SKM-1 (cell line): ENCODE results near the gene HNRNPM.
"Not testable (repeated sequence)": the region's sequence is repeated elsewhere in the genome, so short reads cannot be mapped to it uniquely, and the experiment has no call there.

Source experiments
- DNase-seq: peaks from one replicate; lab custom pipeline; 2025; ENCODE audit not compliant: unreplicated experiment; lab: John Stamatoyannopoulos, UW

Gene HNRNPM

DNA sequence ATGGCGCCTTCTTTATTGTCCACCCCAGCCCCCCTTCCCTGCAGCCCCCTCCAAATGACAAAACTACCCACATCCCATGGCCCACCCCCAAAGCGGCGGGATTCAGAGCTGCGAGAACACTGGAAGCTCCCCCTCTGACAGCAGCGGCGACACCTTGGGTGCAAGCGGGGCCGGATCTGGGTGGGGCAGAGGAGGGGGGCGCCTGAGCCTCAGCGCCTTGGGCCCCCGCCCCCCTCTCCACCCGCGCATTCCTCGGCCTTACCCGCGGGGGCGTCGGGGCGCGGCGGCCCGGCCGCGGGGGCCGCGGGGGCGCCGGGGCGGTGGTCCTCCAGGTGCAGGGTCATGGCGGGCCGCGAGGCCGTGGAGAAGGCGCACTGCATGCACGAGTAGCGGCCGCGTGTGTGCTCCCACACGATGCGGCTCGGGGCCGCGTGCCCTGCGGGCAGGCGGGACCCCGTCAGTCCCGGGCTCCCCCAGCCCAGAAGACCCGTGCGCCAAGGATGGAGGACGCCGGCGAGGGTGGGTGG lies 65.9 kb downstream of the HNRNPM start:
- no peak for DNase-seq

DNA sequence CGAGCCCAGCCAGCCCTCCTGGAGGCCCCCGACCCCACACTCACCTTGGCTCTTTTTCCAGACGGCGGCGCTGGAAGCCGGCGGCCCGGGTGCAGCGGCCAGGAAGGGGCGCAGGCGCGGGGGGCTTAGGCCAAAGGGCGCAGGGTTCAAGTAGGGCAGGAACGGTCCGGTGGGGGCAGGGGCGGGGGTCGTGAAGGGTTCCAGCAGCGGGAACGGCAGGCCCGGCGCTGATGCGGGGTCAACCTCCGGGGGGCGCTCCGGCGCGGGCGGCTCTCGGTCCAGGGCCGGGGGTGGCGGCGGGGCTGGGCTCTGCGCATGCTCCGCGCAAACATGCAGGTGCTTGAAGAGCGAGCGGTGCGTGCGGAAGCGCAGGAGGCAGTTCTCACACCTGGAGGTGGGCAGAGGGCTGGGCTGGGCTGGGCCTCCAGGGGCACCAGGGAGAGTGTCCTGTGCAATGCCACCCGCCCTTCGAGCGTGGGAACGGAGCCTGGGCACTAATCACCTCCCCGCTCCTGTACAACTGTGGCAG lies 66.9 kb downstream of the HNRNPM start:
- DNase-seq = no peak

DNA sequence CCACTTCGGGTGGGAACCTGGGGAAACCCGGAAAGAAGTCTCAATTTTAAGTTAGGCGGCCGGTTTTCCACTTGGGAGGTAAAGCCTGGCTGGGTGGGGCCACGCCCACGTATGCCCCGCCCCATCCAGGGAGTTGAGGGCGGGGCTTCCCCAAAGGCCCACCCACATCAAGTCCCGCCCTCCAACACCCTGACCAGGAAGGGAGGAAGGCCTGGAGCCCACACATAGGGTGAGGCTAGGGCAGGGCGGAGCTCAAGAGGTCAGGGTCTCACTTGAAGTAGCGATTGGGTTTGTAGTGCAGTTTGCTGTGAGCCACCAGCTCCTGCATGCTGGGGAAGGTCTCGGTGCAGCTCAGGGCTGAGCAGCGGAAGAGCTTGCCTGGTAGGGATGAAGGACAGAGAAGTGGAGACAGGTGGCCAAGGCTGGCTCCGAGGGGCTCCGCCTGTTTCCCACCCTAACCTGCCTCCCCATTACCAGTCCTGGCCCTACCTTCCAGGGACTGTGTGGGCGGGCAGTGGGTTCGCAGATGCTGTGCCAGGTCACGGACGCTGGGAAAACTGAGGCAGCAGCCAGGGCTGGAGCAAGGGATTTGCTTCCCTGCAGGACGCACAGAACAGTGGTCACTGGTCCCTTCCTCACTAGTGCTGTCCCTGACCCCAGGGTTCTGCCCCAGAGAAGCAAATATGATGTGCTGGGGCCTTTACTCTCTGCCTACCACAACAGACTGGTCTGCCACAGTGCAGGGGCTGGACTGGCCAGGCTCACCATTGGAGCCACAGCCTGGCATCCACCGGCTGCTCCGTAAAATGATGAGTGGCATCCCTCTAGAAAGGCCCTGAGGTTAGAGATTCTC lies 67.6 kb downstream of the HNRNPM start:
- peak; percentile 37 for DNase-seq

DNA sequence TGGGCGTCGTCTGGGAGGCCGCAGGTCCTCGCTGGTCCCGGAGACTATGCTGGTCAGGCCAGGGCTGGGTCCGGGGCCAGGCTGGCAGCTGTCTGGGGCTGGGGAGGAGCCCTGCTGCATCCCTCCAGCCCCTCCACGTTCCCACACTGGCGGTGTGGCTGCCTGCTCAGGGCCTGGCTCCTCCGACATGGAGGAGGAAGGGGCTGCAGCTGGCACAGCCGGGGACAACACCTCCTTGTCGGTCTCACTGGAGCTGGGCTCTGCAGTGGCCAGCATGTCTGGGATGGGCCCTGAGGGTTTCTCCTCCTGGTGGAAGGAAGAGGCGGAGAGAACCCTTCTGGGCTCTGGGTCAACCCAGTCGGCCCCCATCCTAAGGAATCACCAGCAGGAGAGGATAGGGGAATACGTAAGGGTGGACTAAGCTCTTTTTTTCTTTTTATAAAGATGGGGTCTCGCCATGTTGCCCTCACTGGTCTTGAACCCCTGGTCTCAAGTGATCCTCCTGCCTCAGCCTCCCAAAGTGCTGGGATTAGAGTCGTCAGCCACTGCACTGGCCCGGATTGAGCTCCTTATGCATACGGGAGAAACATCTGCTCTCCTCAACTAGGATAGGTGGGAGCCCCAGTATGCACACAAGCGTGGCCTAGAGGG lies 68.4 kb downstream of the HNRNPM start:
- no peak for DNase-seq

DNA sequence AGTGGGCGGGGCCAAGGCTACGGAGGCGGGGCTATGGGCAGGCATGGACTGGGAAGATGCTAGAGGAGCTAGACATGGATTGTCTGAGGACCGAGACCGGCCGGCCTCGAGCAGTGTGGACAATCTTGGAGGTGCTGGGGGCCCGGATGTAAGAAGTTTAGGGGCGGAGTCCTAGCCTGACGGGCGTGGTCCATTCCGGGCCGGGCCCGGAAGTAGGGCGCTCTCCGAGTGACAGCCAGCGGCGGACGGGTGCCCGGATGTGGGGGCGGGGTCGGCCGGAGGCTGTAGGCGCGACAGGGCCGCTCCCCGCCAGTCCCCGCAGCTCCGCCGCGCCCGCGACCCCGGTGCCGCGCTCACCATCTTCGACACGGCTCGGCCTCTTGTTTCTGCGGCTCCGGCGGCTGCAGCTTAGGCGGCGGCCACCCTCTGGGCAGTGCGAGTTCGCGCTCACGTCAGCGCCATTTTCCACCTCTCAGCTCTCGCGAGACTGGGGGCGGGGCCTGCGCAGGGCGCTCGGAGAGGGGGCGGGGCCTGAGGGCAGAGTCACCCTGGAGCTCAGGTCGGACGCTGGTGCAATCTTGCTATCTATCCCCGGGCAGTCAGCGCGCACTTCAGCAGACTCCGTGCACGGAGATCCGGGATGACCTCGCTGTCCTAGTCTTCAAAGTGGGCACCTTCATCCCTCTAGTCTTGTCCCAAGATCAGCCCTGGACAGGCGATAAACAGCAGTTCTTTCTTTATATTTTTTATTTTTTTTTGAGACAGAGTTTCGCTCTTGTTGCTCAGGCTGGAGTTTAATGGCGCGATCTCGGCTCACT lies 69.1 kb downstream of the HNRNPM start, which contains the start of gene ZNF414:
Gene ZNF414, minus strand, starts transcription at position 481 of the 818 bp plus-strand sequence. Its CDS starts 121 bp downstream, at position 360.
- DNase-seq = peak; percentile 95

DNA sequence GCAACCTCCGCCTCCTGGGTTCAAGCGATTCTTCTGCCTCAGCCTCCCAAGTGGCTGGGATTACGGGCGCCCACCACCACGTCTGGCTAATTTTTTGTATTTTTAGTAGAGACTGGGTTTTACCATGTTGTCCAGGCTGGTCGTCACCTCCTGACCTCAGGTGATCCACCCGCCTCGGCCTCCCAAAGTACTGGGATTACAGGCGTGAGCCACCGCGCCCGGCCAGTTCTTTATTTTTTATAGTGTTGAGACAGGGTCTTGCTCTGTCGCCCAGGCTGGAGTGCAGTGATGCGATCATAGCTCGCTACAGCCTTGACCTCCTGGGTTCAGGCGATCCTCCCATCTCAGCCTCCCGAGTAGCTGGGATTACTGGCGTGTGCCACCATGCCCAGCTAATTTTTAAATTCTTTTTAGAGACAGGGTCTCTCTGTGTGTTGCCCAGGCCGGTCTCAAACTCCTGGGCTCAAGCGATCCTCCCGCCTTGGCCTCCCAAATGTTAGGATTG lies 69.8 kb downstream of the HNRNPM start:
- DNase-seq = not testable (repeated sequence)

DNA sequence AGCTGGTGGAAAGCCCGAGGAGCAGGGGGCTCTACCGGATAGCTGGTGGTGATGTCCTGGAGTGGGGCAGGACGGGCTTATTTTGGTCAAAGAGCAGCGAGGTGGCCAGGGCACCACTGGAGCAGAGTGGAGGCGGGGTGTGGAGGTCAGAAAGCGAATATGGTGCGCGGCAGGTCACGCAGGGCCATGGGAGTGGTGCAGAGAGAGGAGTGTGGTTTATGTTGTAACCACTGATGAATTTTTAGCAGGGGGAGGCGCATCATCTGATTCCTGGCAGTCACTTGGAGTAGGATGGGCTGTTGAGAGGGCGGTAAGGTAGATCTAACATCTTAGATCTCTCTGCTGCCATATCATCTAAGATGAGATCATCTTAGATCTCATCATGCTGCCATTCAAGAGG lies 70.5 kb downstream of the HNRNPM start:
- DNase-seq = peak; percentile 79

DNA sequence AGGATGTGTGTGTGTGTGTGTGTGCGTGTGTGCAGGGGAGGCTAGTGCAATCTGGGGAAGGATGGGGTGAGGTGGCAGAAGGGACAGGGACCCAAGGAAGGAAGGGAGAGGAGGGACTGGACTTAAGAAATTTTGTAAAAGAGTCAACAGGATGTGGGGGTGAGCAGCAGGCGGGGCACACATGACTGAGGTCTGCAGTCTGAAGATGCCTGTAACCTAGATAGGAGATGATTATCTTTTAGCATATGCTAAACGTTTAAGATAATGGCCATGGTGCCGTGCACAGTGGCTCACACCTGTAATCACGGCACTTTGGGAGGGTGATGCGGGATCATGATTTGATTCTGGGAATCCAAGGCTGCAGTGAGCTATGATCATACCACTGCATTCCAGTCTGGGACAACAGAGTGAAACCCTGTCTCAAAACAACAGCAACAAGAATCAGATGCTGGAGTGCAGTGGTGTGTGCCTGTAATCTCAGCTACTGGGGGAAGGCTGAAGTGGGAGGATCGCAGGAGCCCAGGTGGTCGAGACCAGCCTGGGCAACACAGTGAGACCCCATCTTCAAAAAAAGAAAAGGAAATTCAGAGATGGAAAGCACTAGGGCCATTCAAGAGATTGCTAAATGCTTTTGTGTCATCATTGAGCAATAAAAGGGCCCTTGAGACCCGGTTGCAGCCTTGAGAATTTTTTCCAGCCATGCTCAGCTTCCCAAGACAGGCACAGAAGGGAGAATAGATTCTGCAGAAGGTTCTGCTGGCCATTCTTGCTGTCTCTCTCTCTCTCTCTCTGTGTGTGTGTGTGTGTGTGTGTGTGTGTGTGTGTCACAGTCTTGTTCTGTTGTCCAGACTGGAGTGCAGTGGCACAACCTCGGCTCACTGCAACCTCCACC lies 73.0 kb downstream of the HNRNPM start:
- peak; percentile 75 for DNase-seq

DNA sequence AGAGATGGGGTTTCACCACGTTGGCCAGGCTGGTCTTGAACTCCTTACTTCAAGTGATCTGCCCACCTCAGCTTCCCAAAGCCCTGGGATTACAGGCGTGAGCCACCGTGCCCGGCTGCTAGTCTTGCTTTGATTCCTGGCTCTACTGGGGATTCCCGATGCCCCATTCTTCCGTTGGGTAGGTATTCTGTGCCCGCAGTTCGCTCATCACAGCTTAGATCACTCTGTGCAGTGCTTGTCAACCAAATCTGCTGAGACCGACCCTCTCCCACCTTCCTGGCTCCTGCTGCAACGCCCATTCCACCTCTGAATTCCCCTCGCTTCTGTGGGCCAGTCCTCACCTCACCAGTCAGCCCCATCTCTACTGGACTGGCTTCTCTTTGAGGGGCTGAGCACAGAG lies 73.8 kb downstream of the HNRNPM start:
- no peak for DNase-seq

DNA sequence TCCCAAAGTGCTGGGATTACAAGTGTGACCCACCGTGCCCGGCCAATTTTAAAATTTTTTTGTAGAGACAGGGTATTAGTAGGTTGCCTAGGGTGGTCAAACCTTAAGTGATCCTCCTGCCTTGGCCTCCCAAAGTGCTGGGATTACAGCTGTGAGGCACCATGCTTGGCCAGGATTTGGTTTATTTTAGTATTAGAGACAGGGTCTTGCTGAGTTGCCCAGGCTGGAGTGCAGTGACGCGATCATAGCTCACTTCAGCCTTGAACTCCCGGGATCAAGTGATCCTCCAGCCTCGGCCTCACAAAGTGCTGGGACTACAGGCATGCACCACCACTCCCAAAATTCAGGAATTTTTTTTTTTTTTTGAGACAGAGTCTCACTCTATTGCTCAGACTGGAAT lies 74.6 kb downstream of the HNRNPM start:
- no peak for DNase-seq

DNA sequence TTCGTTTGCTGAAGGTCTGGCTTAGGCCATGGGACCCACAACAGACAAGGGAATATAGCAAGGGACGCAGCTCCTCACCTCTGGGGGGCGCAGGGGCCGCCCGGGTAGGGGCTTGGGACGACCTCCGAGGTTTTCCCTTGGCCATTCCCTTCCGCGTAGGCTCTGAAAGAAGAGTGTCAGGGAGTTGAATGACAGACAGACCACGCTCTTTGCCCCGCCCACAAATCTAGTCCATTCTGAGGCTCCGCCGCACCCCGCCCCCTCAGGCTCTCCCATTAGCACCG lies 80.6 kb downstream of the HNRNPM start:
- DNase-seq = no peak

DNA sequence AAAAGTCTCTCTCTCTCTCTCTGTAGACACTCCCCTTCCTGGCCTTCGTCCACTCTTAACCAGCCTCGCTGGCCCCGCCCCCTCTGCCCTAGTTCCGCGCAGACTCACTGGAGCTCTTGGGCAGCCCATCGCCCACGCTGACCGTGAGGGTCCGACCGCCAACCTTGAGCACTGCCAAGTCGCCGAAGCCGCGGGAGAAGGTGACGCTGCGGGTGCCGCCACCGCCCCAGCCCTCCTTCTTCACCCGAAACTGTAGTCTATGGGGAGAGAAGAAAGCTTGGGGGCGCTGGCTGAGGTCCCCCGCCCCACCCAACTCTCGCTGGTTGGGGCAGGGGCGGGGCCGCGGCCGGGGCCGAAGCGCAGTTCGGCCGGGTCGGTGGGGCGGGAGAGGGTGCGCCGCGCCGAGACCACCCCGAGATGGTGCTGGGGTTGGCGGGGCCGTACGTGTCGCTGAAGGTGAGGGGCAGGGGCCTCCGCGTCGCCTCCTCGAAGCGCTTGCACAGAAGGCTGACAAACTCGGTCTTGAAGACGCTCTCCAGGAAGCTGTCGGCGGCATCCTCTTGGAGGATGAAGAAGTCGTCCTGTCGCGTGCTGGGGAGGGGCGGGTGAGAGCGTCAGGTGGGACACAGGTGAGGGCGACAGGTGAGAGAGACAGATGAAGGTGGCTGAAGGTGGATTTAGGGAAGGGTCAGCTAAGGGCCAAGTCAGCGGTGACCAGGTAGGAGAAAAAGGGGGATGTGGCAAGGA lies 81.7 kb downstream of the HNRNPM start:
- DNase-seq = no peak

DNA sequence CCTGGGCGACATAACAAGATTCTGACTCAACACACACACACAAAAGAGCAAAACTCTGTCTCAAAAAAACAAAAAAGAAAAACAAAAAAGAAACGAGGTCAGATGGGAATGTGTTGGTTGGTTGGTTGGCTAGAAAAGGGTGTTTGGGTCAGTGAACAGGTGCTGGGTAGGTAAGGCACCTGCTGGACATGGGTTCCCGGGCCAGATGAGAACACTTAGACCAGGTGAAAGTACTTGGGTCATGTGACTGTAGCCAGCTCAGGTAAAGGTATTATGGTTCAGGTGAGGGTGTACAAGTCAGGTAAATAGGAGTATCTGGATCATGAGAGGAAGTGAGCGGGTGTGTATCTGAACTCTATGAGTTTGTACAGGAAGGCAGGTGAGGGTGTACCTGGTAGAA lies 83.7 kb downstream of the HNRNPM start:
- DNase-seq = no peak

DNA sequence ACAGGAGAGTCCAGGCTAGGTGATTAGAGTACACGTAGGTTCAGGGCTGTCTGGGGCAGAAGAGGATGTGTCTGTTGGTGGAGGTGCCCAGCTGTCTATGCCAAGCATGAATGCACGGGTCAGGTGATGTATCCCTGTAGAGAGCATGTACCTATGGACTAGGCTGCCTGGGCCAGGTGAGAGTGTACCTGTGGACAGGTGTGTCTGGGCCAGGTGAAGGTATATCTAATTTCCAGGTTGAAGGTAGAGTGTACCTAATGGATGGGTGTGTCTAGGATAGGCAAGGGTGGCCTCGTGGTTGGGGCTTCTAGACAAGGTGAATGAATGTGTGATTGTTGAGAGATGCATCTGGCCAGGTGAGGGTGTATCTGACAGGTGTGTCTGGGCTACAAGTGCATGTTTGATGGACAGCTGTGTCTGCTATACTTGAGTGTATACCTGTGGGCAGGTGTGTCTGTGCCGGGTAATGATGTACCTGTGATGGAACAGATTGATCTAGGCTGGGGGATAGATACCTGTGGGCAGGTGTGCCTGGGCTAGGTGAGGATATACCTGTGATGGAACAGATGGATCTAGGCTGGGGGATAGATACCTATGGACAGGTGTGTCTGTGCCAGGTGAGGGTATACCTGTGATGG lies 84.7 kb downstream of the HNRNPM start:
- DNase-seq = no peak

DNA sequence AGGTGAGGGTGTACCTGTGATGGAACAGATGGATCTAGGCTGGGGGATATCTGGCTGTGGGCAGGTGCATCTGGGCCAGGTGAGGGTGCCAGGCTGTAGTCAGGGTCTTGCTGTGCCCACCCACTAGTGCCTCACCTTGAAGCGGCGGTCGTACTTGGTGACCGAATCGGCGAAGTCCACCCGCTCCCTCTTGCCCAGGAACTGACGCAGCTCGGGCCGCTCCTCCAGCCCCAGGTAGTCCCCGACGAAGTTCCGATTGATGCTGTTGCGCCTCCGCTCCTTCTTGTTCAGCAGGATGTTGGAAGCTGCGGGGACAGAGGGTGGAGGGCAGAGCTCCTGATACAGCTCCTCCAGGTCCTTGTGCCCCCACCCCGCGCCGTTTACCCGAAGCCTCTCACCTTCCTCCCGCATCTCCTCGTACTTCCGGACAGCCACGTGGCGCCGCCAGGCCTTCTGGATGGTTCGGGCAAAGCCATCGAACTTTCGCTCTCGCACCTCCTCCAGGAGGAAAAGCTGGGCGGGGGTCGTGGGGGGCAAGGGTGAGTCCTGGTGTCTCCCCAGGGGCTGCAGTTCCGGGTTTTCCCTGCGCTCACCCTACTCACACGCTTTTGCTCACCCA lies 85.4 kb downstream of the HNRNPM start:
- no peak for DNase-seq

DNA sequence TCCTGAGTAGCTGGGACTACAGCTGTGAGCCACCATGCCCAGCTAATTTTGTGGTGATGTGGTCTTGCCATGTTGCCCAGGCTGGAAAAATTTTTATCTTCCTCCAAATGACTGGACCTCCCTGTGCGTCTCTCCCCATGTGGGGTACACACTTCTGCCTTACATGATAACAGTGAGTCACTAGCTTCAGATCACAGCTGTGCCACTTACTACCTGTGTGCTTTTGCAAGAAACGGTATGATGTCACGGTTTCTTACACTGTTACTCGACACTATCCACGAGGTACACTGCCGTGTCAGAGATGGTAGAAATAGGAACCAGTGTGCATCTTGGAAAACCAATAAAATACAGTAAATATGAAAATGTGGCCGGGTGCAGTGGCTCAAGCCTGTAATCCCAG lies 86.7 kb downstream of the HNRNPM start:
- no peak for DNase-seq

DNA sequence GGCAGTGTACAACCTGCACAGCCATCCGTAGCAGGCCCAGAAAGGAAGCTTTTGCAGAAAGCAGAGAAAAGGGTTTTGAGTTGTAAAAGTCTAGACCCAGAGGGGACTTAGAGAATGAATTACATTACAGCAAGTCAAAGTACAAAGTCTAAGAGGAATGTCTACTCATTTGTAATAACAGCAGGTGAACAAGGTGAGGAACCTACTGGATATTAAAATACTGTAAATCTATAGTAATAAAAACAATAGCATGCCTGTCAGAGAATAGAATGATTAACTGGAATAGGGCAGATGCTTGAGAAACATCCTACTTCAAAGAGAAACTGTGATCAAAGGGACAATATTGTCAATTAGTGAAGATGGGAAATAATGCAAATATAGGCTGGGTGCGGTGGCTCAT lies 87.5 kb downstream of the HNRNPM start:
- DNase-seq = no peak

DNA sequence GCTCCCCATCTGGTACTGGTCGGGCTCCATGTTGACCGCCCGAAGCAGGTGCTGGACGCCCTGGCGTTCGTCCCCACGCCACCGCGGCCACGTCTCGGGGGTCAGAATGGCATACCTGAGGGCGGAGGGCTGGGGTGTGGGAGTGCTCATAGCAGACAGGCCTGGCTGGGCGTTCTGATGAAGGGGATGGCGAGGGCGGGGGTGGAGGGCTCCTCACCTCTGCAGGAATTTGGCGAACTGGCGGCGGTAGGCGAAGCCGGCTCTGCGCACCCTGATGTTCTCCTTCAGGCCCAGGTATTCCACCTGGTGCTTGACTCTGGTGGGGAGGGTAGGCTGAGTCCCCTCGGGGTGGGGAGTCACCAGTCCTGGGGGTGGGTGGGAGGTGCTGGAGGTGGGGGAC lies 91.5 kb downstream of the HNRNPM start:
- no peak for DNase-seq

DNA sequence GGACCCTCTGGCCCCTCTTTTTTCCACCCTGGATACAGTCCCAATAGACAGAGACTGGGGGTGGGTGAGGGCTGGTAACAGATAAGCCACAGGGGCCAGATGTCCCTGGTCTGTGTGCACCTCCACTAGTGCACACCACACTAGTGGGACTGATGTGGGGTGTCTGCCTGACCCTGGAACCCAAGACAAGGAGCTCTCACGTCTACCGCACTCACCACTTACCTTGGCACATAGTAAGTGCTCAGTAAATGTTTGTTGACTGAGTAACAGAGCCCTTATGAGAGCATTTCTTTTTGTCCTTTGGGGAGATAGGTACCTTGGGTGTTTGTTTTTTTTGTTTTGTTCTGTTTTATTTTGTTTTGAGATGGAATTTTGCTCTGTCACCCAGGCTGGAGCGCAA lies 92.3 kb downstream of the HNRNPM start:
- no peak for DNase-seq
